ENCODE data around the gene MEGF10. TPM values are rescaled to one million over a fixed set of nuclear protein-coding genes. Genes with fewer than 3 reads are reported as not detected.

MEGF10 gene
- total and polyA plus RNA-seq, 2 donors (not counting 1 experiment from before 2014, with no cell fraction given), result not detected

GRCh38 chr5:127311781-127312525 is 21.4 kb downstream of the MEGF10 start:
- no peak overlapping the region for H3K4me3 ChIP-seq (ENCODE audit: control extremely low read depth in 1 of 5, extremely low read depth in 1 of 5, insufficient read depth in 1 of 5, low read depth in 2 of 5, low read length in 4 of 5)
- no peaks in the 10 kb centered on the region for H3K36me3 ChIP-seq (replicated peaks in 1 of 2; ENCODE audit: control extremely low read depth in 1 of 2, control insufficient read depth in 1 of 2, extremely low read depth in 1 of 2, insufficient read depth in 2 of 2, low read length in 1 of 2)
- H3K79me2 ChIP-seq (ENCODE audit: control insufficient read depth, insufficient read depth, low read length), result no peaks in the 10 kb centered on the region
- WGBS (ENCODE audit: insufficient coverage), result 88% methylated on average over 5 of the region's 10 CpGs
- H3K4me1 Mint-ChIP-seq, result peaks cover 2% of the 10 kb centered on the region
- ATAC-seq (ENCODE audit: low read depth), result no peak
- H3K4me1 ChIP-seq (ENCODE audit: control insufficient read depth in 2 of 2, insufficient read depth in 2 of 2, low read length in 2 of 2), result no peaks in the 10 kb centered on the region
- H4K20me1 ChIP-seq (ENCODE audit: control insufficient read depth, insufficient read depth, low read length, poor library complexity, severe bottlenecking), result no peaks in the 10 kb centered on the region
- intact Hi-C loops (cut with micrococcal nuclease), result loop anchor here (10.0 kb wide), 2 partner anchors 267 to 507 kb away; no protein-coding TSS in a partner anchor
- H3K9me3 ChIP-seq (ENCODE audit: control extremely low read depth in 1 of 3, control insufficient read depth in 2 of 3, insufficient read depth in 1 of 3, low read length in 2 of 3), result peaks cover 0 to 2% (median 0%) of the 10 kb centered on the region in 3 donors
- no peak overlapping the region for H3K4me2 ChIP-seq (replicated peaks; ENCODE audit: low read depth, low read length, poor library complexity, severe bottlenecking)
- TF ChIP-seq EZH2 (IDR thresholded peaks at IDR 0.05; ENCODE audit: borderline replicate concordance, insufficient read depth, low read depth, low read length, poor library complexity, severe bottlenecking), result no peak
- H3K4me3 Mint-ChIP-seq, result no peak overlapping the region
- no peaks in the 10 kb centered on the region for H3K9me3 Mint-ChIP-seq (ENCODE audit: insufficient read depth)
- no peak overlapping the region for H3K9ac ChIP-seq (ENCODE audit: low read length)
- ChIA-PET CTCF (interaction anchor here (0.8 to 6.2 kb wide), 8 partner anchors 8 to 636 kb away, joined by 3 to 71 read pairs (median 4); no protein-coding TSS in a partner anchor), POLR2A (interaction anchor here (0.6 kb wide), 1 partner anchor 538 kb away, joined by 7 read pairs; no protein-coding TSS in a partner anchor)
- no peak for DNase-seq
- H3K27ac ChIP-seq (ENCODE audit: low read length in 2 of 2), result no peak overlapping the region
- no peak overlapping the region for H3K27ac Mint-ChIP-seq
- H2AFZ ChIP-seq (ENCODE audit: insufficient read depth, low read depth, low read length, poor library complexity, severe bottlenecking), result no peak overlapping the region
- H3K27me3 Mint-ChIP-seq, result peaks cover 24% of the 10 kb centered on the region
- no peaks in the 10 kb centered on the region for H3K27me3 ChIP-seq (replicated peaks in 1 of 4; ENCODE audit: control extremely low read depth in 1 of 4, control insufficient read depth in 3 of 4, insufficient read depth in 4 of 4, low read length in 3 of 4)

- Mint-ChIP-seq H3K27ac (no peak overlapping the region), H3K4me3 (no peak overlapping the region), H3K4me1 (peaks cover 2% of the 10 kb centered on the region), H3K9me3 (ENCODE audit: insufficient read depth) (no peaks in the 10 kb centered on the region), H3K27me3 (peaks cover 18% of the 10 kb centered on the region)
- no peaks in the 10 kb centered on the region for H3K27me3 ChIP-seq (replicated peaks in 1 of 4; ENCODE audit: control extremely low read depth in 1 of 4, control insufficient read depth in 3 of 4, insufficient read depth in 4 of 4, low read length in 3 of 4)
- peaks cover 0 to 2% (median 0%) of the 10 kb centered on the region in 3 donors for H3K9me3 ChIP-seq (ENCODE audit: control extremely low read depth in 1 of 3, control insufficient read depth in 2 of 3, insufficient read depth in 1 of 3, low read length in 2 of 3)
- H3K27ac ChIP-seq (ENCODE audit: low read length in 2 of 2), result no peak overlapping the region
- no peaks in the 10 kb centered on the region for H3K4me1 ChIP-seq (ENCODE audit: control insufficient read depth in 2 of 2, insufficient read depth in 2 of 2, low read length in 2 of 2)
- DNase-seq (no peak), ATAC-seq (ENCODE audit: low read depth) (no peak)
- no CpG with 5 or more reads among the region's 3 CpGs for WGBS (ENCODE audit: insufficient coverage)
- H3K36me3 ChIP-seq (replicated peaks in 1 of 2; ENCODE audit: control extremely low read depth in 1 of 2, control insufficient read depth in 1 of 2, extremely low read depth in 1 of 2, insufficient read depth in 2 of 2, low read length in 1 of 2), result no peaks in the 10 kb centered on the region
- no peak overlapping the region for H3K4me3 ChIP-seq (ENCODE audit: control extremely low read depth in 1 of 5, extremely low read depth in 1 of 5, insufficient read depth in 1 of 5, low read depth in 2 of 5, low read length in 4 of 5)
- no peak overlapping the region for H2AFZ ChIP-seq (ENCODE audit: insufficient read depth, low read depth, low read length, poor library complexity, severe bottlenecking)
- H3K4me2 ChIP-seq (replicated peaks; ENCODE audit: low read depth, low read length, poor library complexity, severe bottlenecking), result no peak overlapping the region
- H3K9ac ChIP-seq (ENCODE audit: low read length), result no peak overlapping the region
- TF ChIP-seq EZH2 (IDR thresholded peaks at IDR 0.05; ENCODE audit: borderline replicate concordance, insufficient read depth, low read depth, low read length, poor library complexity, severe bottlenecking) (no peak), CTCF (IDR thresholded peaks at IDR 0.05) (no peak)
- ChIA-PET POLR2A (no interaction called here), CTCF (interaction anchor here (0.8 to 6.2 kb wide), 14 partner anchors 8 to 656 kb away, joined by 3 to 71 read pairs (median 4); no protein-coding TSS in a partner anchor)
- no peaks in the 10 kb centered on the region for H4K20me1 ChIP-seq (ENCODE audit: control insufficient read depth, insufficient read depth, low read length, poor library complexity, severe bottlenecking)
- intact Hi-C loops (cut with micrococcal nuclease), result loop anchor here (10.0 kb wide), 2 partner anchors 269 to 509 kb away; no protein-coding TSS in a partner anchor
- H3K79me2 ChIP-seq (ENCODE audit: control insufficient read depth, insufficient read depth, low read length), result no peaks in the 10 kb centered on the region
These were observed 22.8 kb downstream of the MEGF10 start for GRCh38 chr5:127313379-127313778.
